ENCODE measurements around the gene DIDO1.

GRCh38 chr20:62838128-62838891 lies 88.0 kb downstream of the DIDO1 start:
- TF ChIP-seq CTCF (IDR thresholded peaks at IDR 0.05): no peak
- TF ChIP-seq POLR2A (IDR thresholded peaks at IDR 0.05): no peak
